Brain microvascular endothelial cell (primary cell): Measurements from ENCODE around the gene UBE3B.

ENCODE experiments used
- DNase-seq: peaks from one replicate; pipeline ENCODE4 v3.0.0-alpha.2; 2020
- H3K27ac ChIP-seq: fragments of 250-450 bp; sonication (Bioruptor Pico); 2 replicates; pipeline ENCODE4 v1.5.1; 2020; ENCODE audit warnings: mild to moderate bottlenecking, moderate library complexity
- H3K27me3 ChIP-seq: fragments of 250-450 bp; sonication (Bioruptor Pico); replicated peaks from 2 replicates; pipeline ENCODE4 v1.5.1; 2020; ENCODE audit warnings: mild to moderate bottlenecking
- H3K36me3 ChIP-seq: fragments of 250-450 bp; sonication (Bioruptor Pico); replicated peaks from 2 replicates; pipeline ENCODE4 v1.5.1; 2020; ENCODE audit warnings: mild to moderate bottlenecking
- H3K4me3 ChIP-seq: 2 replicates; pipeline ENCODE4 v1.5.1; 2011; ENCODE audit warnings: low read depth, mild to moderate bottlenecking, control low read depth, low read length, moderate library complexity
- in situ Hi-C: cut with HindIII; loops from 2 replicates; pipeline ENCODE4 v1.10.0; 2017; ENCODE audit warnings: low sequenced_read_pairs, low pct_ligation_motif_present
- TF ChIP-seq, protein P1 (sequence below): IDR thresholded peaks from 2 replicates; pipeline ENCODE4 v1.5.1; 2011; ENCODE audit warnings: low read depth, mild to moderate bottlenecking, moderate library complexity, low read length, control low read depth, inconsistent platforms; ENCODE audit errors: missing control alignments

Gene UBE3B

DNA sequence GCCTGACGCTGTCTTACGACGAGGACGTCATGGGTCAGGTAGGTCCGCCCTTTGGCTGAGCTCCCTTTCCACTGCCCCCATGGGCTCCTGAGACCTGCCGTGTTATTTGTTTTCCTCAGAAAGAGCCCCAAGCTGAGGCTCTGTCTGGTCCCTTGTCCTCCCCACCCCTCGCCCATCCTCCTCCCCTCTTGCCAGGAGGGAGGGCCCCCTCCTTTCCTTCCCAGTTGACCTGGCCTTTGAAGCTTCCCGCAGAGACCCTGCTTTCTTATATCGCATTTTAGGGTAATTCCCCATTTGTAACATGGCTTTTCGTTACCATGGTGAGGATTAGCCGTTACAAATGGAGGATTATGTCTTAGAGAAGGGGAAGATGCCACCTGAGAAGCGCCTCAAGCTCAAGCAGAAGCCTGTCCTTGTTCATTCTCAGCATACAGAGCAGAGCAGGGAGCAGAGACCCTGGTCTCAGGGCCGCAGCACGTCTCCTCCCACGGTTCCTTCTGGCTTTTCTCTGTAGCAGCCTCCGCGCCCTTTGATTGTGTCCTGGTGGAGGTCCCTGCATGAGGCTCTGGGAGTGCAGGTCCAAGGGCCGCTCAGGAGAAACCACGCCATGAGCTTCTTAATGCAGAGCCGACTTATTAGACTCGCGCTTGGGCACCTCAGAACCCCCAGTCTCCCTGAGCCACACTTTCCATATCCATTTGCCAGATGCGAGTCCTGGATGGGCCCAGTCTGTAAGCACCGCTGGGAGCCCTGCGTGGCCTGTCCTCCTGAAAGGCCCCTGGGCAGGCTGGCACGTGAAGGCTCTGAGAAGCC, 47.2 kb downstream of the UBE3B start:
- no peak for DNase-seq
- no peak overlapping the region for H3K27ac ChIP-seq
- peaks cover 34% of the 10 kb centered on the region for H3K36me3 ChIP-seq
- H3K4me3 ChIP-seq, result no peak overlapping the region
- in situ Hi-C loops, result no loop called here
- TF ChIP-seq, protein P1, sequence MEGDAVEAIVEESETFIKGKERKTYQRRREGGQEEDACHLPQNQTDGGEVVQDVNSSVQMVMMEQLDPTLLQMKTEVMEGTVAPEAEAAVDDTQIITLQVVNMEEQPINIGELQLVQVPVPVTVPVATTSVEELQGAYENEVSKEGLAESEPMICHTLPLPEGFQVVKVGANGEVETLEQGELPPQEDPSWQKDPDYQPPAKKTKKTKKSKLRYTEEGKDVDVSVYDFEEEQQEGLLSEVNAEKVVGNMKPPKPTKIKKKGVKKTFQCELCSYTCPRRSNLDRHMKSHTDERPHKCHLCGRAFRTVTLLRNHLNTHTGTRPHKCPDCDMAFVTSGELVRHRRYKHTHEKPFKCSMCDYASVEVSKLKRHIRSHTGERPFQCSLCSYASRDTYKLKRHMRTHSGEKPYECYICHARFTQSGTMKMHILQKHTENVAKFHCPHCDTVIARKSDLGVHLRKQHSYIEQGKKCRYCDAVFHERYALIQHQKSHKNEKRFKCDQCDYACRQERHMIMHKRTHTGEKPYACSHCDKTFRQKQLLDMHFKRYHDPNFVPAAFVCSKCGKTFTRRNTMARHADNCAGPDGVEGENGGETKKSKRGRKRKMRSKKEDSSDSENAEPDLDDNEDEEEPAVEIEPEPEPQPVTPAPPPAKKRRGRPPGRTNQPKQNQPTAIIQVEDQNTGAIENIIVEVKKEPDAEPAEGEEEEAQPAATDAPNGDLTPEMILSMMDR, result no peak
- no peaks in the 10 kb centered on the region for H3K27me3 ChIP-seq

DNA sequence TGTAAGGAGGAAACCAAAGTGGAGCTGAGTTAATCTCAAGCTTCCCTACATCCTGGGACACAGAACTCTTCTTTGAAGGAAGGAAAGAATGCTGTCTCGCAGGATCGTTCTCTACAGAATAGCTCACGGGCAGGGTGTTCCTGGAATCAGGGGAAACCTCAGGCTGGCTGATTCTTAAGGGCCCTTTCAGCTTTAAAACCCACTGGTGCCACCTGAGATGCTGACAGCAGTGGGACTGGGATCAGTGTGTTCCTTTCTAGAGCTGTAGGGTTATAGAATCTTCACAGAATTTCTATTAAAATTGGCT, 47.8 kb downstream of the UBE3B start:
- Histone ChIP-seq H3K27ac (no peak overlapping the region), H3K36me3 (peaks cover 34% of the 10 kb centered on the region), H3K4me3 (no peak overlapping the region), H3K27me3 (no peaks in the 10 kb centered on the region)
- in situ Hi-C loops, result no loop called here
- TF ChIP-seq, protein P1, result no peak
- DNase-seq, result no peak

DNA sequence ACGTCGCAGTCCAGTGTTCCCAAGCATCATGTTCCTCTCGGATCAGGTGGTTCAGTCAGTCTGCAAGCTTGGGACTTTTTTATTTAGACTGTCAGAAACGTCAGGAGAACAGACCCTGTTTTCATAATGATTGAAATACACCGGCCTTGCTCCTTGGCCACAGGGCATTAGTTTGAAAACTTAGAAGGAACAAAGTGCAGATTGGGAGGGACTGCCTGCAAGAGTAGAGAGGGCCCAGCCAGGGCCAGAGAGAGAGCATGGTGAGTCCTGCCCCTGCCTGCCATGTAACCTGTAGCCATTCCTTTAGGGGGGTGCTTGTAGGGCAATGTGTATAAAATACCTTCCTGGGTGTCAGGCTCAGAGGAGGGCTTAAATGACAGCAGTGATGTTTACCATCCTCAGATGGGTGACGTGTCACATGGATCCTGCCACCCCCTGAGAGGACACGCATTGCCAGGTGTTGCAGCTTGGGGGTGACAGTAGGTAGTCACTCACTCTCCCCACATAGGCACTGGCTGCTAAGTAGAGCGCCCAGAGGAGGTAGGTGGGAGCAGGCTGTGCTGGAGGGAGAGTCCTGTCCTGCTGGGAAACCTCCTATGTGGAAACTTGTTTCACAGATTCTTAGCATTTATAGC, 50.2 kb downstream of the UBE3B start:
- Histone ChIP-seq H3K27ac (no peak overlapping the region), H3K27me3 (no peaks in the 10 kb centered on the region), H3K4me3 (no peak overlapping the region), H3K36me3 (peaks cover 24% of the 10 kb centered on the region)
- no peak for DNase-seq
- TF ChIP-seq, protein P1, result no peak
- in situ Hi-C loops, result no loop called here

DNA sequence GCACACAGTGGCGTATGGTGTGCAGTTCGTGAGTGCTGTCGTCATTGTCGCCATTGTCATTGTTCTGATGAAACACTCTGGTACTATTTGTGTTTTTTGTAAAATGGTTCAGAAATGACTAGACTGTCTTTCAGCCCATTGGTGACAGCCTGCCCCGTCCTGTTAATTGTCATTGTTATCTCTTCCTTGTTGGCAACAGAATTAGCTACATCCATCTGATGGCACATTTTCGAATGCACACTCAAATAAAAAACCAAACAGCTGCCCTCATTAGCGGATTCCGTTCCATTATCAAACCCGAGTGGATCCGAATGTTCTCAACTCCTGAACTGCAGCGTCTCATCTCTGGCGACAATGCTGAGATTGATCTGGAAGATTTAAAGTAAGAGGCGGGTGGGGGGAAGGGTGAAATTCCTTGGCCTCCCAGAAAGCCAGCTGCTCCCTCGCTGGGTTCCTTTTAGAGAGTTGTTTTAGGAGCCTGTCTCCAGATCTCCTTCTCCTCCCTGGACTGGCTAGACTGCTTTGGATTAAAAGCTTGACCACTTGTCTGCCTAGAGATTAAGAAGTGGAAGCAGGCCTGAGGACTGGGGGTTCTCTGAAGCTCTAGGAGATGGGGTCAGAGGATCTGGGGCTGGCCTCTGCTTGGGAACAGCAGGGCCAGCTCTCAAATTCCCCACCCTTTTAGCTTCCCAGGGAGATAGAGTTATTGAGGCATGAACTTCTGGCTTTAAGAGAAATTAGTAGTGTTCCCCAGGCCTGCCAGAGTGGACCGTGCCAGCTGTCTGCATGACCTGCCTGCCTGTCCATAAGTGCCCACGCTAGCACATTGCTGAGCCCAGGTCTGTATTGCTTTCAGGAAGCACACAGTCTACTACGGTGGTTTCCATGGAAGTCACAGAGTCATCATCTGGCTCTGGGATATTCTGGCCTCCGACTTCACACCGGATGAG, 52.5 kb downstream of the UBE3B start:
- Histone ChIP-seq H3K27me3 (no peaks in the 10 kb centered on the region), H3K27ac (no peak overlapping the region), H3K4me3 (no peak overlapping the region), H3K36me3 (peaks cover 18% of the 10 kb centered on the region)
- no peak for DNase-seq
- in situ Hi-C loops, result no loop called here
- TF ChIP-seq, protein P1, result no peak

DNA sequence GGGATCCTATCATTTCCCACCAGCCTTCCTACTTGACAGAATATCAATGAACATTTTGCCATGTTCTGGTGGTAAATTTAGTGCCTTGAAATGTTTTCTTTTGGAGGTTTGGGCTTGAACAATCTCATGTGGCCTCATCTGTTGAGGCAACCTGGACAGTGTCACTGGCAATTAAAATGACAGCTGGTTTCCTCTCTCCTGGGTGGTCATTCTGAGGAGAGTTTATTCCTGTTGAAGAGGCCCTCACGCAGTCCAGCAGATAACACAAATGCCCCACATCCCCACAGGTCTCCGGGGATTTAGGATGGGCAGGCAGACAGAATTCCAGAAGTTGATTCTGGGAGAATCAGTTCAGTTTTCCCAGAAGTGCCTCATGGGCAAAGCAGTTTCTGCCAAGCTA, 54.0 kb downstream of the UBE3B start:
- Histone ChIP-seq H3K27me3 (no peaks in the 10 kb centered on the region), H3K27ac (no peak overlapping the region), H3K4me3 (no peak overlapping the region), H3K36me3 (peaks cover 11% of the 10 kb centered on the region)
- TF ChIP-seq, protein P1, result no peak
- in situ Hi-C loops, result no loop called here
- DNase-seq, result no peak
